Left hindlimb (tissue), 1 donor: ENCODE results near the gene ITIH4.
"Not testable (repeated sequence)": the region's sequence is repeated elsewhere in the genome, so short reads cannot be mapped to it uniquely, and the experiment has no call there.

Source experiments
- DNase-seq: peaks from one replicate; pipeline ENCODE4 v3.0.0-alpha.2; 2018

The ITIH4 gene

DNA sequence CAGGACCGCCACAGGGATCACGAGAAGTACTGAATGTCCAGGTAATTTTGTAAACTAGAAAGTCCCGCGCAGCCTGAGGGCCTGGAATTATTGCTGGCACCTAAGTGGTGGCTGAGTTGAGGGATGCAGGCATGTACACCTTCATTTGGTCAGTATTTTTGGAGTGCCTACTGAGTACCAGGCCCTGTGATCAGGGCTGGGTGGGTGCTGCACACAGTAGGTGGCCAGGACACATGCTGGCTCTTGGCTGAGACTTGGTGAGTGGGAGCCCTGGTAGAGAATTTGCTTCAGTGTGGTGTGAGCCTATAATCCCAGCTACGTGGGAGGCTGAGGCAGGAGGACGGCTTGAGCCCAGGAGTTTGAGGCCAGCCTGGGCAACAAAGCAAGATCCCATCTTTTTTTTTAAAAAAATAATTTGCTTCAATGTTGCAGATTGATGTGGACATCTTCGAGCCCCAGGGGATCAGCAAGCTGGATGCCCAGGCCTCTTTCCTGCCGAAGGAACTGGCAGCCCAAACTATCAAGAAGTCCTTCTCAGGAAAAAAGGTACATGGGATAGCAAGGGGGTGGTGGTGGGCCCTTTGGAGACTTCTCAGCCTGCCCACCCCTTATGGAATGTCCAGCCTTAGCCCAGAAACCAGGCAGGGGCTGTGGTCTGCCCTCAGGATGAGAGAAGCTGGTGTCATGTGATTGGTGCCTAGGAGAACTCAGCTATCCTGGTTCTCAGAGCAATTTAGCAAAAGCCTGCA lies 50.5 kb downstream of the ITIH4 start:
- no peak for DNase-seq

DNA sequence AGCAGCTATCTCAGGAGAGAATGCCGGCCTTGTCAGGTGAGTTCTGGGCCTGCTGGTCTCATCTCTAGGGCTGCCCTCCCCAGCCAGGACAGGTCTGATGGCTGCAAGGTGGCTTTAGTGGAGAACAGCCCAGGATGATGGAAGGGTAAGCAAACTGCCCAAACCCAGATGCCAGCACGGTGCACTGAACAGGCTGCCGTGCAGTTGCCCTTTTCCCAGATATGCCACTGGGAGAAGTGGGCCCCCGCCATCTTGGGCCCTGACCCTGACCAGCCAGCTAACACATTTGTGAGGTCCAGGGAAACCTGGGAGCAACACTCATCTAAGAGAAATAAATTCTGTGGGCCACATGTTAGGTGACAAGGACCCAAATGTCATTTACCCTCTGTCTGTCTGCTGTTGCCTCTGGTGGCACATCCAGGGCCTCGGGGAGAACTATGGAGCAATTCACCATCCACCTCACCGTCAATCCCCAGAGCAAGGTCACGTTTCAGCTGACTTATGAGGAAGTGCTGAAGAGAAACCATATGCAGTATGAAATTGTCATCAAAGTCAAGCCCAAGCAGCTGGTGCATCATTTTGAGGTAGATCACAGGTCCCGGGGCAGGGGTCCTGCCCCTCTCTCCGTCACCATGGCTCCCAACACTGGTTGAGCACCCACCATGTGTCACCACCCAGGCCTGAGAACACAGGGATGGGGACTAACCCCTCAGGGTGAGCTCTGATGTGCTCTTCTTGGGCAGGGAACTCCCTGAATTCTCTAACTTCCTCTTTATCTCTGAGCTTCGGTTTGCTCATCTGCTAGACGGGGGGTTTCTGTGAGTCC lies 51.2 kb downstream of the ITIH4 start:
- no peak for DNase-seq

DNA sequence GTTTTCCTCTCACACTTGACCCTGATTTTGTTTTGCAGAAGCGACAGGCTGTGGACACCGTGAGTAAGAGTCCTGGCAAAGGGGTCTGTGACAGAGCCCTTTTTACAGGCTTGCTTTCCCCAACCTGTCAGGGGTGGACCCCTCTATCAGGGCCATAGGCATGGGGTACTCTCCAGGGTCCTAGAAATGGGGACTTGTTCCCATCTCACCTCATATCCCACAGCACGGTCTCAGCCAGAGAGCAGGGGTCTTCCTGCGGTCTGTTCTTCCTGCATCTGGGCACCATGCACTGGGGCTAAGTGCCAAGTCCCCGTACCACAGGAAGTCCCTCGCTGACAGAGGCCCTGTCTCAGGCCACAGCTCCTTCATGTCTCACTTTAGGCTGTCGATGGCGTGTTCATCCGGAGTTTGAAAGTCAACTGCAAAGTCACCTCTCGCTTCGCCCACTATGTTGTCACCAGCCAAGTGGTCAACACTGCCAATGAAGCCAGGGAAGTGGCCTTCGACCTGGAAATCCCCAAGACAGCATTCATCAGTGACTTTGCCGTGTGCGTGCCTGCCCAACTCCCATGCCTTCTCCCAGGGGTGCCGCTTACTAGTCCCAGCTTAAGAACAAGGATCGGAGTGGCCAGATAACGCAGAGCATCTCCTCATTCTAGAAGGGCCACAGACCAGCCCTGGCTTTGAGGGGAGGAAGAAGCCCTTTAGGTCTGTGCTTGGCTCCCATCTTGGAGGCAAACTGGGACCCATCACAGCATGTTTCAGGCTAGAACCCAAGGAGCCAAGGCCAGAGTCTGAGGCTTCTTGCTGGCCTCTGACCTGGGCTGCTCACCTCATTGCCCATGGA lies 52.3 kb downstream of the ITIH4 start:
- DNase-seq = no peak

DNA sequence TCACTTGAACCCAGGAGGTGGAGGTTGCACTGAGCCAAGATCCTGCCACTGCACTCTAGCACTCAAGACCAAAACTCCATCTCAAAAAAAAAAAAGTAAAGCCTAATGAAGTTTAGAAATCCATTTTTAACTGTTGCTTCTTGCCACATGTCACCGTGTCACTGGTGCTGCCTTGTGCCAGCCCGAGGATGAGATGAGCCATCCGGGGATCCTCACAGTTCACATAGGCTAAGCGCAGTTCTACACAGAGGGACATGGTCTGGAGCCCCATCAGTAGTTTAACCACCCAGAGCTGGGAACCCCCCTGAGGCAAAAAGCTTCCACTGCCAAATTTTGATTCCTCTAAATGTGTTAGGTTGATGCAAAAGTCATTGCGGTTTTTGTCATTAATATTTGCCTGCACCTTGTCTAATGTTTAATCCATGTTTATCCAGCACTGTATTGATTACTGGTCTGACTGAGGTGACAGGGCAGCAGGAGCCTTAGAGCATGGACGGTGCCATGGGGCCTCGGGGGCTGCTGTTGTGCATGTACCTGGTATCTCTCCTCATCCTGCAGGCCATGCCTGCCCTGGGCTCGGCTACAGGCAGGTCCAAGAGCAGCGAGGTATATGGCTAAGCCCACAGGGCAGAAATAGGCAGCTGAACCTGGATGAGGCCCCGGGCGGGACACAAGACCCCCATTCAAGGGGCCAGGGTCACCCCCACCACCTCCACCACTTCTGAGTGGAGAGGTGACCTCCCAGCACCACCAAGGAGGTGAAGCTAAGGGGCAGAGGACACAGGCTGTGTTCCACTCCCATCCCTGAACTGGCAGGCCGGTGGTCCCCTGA lies 53.1 kb downstream of the ITIH4 start, which contains the start of gene ITIH1:
Gene ITIH1 (plus strand): TSS at position 473 of the 832 bp plus-strand sequence. CDS start 17 bp downstream, at position 490.
- DNase-seq = no peak

DNA sequence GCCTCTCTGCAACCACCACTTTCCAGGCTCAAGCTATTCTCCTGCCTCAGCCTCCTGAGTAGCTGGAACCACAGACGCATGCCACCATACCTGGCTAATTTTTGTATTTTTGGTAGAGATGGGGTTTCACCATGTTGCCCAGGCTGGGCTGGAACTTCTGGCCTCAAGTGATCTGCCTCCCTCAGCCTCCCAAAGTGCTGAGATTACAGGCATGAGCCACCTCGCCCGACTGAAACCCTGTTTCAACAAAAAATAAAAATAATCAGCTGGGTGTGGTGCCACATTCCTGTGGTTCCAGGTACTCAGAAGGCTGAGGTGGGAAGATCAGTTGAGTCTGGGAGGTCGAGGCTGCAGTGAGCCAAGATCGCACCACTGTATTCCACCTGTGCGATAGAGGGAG lies 54.0 kb downstream of the ITIH4 start:
- DNase-seq = not testable (repeated sequence)

DNA sequence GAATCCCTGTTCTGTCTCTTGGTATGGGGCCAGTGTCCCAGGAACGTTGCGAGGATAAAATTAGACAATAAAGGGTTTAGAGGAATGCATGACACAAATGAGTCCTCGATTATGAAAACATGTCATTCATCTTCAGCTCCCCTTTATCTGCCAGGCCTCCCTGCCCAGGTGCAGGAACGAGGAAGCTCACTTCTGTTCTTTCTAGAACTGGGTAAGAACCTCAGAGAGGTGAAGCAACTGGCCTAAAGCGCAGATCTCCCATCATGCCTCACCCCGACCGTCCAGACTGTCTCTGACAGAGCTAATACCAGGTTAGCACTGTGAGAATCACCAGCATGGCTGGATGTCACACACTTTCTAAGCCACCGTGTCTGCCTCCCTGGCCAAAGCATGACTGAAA lies 54.6 kb downstream of the ITIH4 start:
- no peak for DNase-seq

DNA sequence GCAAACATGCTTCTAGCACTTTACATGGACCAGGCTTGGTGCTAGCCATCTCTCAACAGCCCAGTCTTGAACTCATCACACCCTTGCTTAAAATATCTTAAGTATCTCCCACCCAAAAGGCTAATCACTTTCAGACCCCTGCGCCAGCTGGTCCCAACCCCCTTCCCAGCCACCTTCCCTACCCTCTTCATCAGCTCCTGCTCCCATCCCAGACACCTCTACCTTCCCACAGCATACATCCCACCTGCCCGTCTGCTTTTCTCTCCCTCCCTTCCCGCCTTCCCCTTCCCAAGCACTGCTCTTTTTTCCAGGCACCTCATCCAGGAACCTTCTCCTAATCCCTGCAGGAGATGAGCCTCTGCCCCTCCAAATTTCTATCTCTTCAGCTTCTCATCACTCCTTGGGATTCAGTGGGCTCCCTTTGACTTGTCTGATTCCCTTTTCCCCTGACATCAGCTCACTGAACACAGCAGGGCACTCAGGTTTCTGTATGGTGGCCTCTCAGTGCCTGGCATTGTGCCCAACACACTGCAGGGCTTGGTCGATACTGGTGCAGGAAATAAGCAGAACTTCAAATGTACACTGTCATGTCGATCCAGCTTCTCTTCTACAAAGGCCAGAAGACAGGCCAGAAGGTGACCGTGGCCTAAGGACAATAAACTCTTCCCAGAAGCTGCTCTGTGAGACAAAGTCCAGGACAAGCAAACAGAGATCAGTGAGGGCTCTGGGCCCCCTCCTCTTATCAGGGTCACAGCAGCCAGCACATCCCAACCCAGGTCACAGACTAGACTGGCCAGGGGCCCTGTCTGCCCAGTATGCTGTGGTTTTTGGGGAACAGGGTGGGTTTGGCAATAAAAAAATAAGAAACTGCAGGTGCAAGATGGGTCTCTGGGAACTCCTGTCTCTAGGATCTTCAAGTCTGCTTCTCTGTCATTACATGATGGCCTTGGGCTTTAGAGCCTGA lies 55.3 kb downstream of the ITIH4 start:
- no peak for DNase-seq

DNA sequence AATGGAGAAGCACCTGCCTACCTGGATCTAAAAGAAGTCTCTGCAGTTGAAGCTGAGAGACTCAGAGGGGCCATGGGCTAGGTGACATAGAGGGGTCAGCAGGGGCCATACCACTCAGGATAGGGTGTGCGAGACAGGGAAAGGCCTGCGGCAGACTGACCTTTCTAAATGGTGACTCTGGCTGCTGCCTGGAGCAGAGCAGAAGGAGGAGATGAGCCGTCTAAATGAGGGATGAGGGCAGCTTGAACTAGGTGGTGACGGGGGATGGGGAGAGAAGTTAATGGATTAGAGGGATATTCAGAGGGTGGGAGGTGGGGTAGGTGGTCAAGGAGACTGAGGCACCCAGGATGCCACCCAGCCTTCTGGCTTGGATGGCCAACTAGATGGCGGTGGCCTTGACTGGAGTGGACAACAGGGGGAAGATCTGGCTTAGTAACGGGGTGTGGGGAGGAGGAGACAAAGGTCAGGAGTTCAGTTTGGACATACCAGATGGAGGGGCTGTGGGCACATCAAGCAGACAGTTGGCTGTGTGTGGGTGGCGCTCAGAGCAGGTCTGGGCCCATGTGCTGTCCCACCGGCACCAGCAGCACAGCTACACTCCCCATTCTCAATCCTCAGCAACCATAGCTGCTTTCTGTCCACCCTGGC lies 56.3 kb downstream of the ITIH4 start:
- DNase-seq = no peak

DNA sequence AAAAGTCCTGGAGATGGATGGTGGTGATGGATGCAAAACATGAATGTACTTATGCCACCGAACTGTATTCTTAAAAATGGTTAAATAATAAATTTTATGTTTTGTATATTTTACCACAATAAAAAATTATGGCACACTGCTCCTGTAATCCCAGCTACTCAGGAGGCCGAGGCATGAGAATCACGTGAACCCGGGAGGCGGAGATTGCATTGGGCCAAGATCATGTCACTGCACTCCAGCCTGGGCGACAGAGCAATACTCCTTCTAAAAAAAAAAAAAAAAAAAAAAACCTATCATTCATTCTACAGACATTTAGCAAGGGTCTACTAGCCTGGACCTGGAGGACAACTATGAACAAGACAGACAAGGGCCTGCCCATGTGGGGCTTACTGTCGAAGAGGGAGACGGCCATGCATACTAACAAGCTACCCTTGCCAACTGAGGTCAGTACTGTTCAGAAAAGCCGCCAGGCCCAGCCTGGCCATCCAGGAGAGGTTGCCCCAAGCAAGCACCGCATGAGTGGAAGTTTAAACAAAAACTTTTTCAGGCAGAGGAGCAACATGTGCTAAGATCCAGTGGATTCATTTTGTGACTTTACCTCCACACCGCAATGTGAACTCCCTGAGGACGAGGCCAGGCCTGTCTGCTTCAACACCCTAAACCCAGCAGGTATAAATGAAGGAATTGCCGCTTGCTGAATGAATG lies 57.0 kb downstream of the ITIH4 start:
- DNase-seq = no peak

DNA sequence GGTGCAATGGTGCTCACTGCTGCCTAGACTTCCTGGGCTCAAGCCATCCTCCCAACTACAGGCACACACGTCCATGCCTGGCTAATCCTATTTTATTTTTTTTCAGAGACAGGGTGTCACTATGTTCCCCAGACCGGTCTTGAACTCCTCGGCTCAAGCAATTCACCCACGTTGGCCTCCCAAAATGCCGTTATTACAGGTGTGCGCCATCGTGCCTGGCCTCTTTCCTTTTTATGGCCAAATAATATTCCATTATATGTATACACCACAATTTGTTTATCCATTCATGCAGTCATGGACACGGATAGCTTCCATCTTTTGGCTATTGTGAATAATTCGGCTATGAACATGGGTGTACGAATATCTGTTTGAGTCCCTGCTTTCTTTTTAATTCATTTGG lies 58.8 kb downstream of the ITIH4 start:
- DNase-seq = no peak

DNA sequence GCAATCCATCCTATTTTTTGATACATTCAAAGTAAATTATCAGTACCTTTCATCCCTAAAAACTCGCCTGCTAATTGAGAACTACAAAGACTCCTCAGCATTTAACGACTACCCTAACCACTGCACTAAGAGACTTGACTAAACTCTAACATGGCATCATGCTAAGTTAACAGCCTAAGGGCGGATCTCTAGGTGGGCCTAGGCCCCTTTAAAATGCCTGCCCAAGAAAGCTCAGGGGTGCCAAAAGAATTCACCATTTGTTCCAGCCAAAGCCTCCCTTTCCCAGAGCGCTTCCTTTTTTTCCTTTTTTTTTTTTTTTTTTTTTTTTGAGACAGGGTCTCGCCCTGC lies 59.2 kb downstream of the ITIH4 start:
- DNase-seq = no peak

DNA sequence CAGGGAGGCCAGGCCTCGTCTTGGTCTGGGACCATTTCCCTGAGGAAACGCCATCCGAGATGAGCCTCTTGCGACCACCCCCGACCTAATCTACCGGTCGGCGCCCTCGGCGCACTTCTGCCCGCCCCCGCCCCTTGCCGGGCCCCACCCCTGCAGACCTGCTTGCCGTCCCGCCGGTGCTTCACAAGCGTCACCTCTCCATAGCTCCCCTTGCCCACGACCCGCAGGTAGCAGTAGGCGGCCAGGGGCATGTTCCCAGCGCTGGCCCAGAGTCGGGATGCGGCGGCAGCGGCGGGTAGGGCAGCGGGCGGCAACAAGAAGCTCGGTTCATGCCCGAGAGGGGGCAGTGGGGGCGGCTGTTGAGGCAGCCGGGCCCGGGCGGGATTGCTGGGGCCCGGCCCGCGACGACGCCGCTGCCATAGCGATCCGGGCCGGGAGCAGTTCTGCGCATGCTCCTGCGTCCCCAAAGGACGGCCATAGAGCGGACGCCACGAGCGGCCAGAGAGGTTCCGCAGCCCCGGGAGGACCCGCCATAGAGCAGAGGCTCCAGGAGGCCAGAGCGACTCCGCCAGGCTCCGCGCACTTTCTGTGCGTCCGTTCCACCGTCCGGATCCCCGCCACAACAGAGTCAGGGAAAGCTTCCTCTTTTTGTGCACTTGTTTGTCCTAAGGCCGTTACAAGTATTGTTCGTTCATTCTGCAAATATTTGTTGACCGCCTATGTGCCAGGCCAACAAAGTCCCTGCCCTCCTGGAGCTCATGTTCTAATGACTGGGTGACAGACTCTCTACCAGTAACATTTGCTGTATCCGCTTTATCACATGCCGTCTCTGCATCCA lies 59.8 kb downstream of the ITIH4 start, which contains the start of gene NEK4:
Gene NEK4 (minus strand): TSS at position 445 of the 838 bp plus-strand sequence. CDS start 194 bp downstream, at position 251.
- peak; percentile 94 for DNase-seq

DNA sequence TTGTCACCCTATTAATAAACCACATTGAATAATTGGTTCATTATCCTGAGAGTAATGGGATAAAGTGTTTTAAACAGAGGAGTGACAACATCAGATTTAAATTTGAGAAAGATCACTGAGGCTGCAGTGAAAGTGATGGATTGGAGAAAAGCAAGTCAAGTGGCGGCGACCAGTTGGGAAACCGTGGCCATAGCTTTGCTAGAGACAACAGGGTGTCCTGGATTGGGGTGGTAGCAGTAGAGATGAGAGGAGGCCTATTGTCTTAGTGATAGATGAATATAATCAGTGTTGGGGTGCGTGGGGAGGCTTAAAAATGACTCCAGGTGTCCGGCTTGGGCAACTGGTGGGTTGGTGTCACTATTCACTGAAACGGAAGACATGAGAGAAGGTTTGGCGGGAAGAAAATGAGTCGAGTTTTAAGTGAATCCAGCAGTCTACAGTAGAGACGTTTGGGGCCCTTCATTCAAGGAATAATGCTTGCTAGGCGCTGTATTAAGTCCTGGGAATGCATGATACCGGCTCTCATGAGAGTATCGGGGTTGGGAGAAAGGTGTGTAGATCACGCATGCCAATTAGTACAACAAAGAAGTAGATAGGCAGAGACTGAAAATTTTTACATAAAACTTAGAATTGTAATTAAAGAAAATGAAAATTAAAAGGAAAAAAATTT lies 60.6 kb downstream of the ITIH4 start:
- DNase-seq = no peak

DNA sequence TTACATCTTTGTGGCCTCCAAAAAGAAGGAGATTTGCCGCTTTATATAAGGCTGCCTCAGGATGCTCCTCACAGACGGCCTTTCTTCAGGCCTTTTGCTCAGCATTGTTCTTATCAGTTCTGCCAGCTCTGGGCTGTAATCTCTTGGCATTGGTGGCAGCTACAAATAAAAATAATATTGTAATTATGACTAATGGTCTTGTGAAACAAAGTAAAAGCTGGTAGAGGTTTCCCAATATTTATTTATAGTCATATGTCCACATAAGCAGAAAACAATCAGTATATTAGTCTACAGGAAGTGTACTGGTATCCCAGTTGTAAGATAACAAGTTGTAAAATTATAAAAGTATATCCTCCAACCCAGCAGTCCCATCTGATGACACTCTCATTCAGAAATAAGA lies 67.0 kb downstream of the ITIH4 start:
- no peak for DNase-seq
